IMR-90 (cell line): ENCODE results near the gene COL19A1. TPM values are rescaled to one million over a fixed set of nuclear protein-coding genes. Genes with fewer than 3 reads are reported as not detected.

Source experiments
- ATAC-seq: fragments of 200-7000 bp; cut with Tn5 transposase; 2 replicates; pipeline ENCODE4 v1.9.1; 2020; ENCODE audit warnings: low read depth, mild to moderate bottlenecking, moderate library complexity
- BruUV-seq: library from RNA; stranded (reverse); fragments of 400-500 nt; replicated peaks from 2 replicates; lab custom pipeline; 2021; lab: Mats Ljungman, UMichigan
- CTCF ChIA-PET: fragments of 300-600 bp; formaldehyde crosslinking; extraction: SDS; loops from one replicate; lab custom pipeline; 2021; ENCODE audit warnings: antibody characterized with exemption; lab: Yijun Ruan, JAX
- POLR2A ChIA-PET: fragments of 300-600 bp; sonication (Branson Sonifier 250); formaldehyde crosslinking; loops from one replicate; lab custom pipeline; 2022; ENCODE audit warnings: antibody characterized with exemption; ENCODE audit not compliant: unreplicated experiment; lab: Charles Lee
- DNase-seq: peaks from one replicate; pipeline ENCODE4 v3.0.0; 2013
- H2AFZ ChIP-seq: replicated peaks from 2 replicates; pipeline ENCODE3; 2013; ENCODE audit warnings: low read length, mild to moderate bottlenecking; ENCODE audit not compliant: poor library complexity
- H2AK5ac ChIP-seq: 2 replicates; pipeline ENCODE4 v1.6.1; 2013; ENCODE audit warnings: low read depth, low read length, inconsistent platforms
- H2AK9ac ChIP-seq: replicated peaks from 2 replicates; pipeline ENCODE3; 2013; ENCODE audit warnings: mild to moderate bottlenecking, low read depth, low read length, moderate library complexity; ENCODE audit not compliant: poor library complexity
- H2BK120ac ChIP-seq: 2 replicates; pipeline ENCODE4 v1.6.1; 2013; ENCODE audit warnings: low read depth, low read length, inconsistent platforms
- H2BK15ac ChIP-seq: 3 replicates; pipeline ENCODE4 v1.6.1; 2013; ENCODE audit warnings: low read depth, low read length, inconsistent platforms
- H2BK20ac ChIP-seq: 2 replicates; pipeline ENCODE4 v1.6.1; 2013; ENCODE audit warnings: low read depth, mild to moderate bottlenecking, inconsistent platforms, low read length, moderate library complexity
- H2BK5ac ChIP-seq: 2 replicates; pipeline ENCODE4 v1.6.1; 2013; ENCODE audit warnings: mild to moderate bottlenecking, low read depth, low read length, inconsistent platforms; ENCODE audit not compliant: poor library complexity, severe bottlenecking
- H3K14ac ChIP-seq: replicated peaks from 2 replicates; pipeline ENCODE4 v1.6.1; 2013; ENCODE audit warnings: low read depth, low read length, inconsistent platforms
- H3K18ac ChIP-seq: 2 replicates; pipeline ENCODE4 v1.6.1; 2013; ENCODE audit warnings: low read depth, low read length, control low read depth
- H3K23ac ChIP-seq: 2 replicates; pipeline ENCODE4 v1.6.1; 2013; ENCODE audit warnings: low read depth, low read length, inconsistent platforms
- H3K27ac ChIP-seq: 2 replicates; pipeline ENCODE4 v1.5.1; 2013; ENCODE audit warnings: mild to moderate bottlenecking, control low read depth, low read length; ENCODE audit not compliant: insufficient read depth
- H3K27me3 ChIP-seq: 2 replicates; pipeline ENCODE4 v1.6.1; 2013; ENCODE audit warnings: low read length; ENCODE audit not compliant: control insufficient read depth, insufficient read depth
- H3K36me3 ChIP-seq: 2 replicates; pipeline ENCODE4 v1.6.1; 2013; ENCODE audit warnings: low read length, mixed read lengths; ENCODE audit not compliant: control insufficient read depth, insufficient read depth
- H3K4ac ChIP-seq: 2 replicates; pipeline ENCODE4 v1.6.1; 2013; ENCODE audit warnings: low read depth, low read length, inconsistent platforms
- H3K4me1 ChIP-seq: 2 replicates; pipeline ENCODE4 v1.6.1; 2013; ENCODE audit warnings: low read length, mixed read lengths; ENCODE audit not compliant: control insufficient read depth, insufficient read depth
- H3K4me2 ChIP-seq: 2 replicates; pipeline ENCODE4 v1.6.1; 2013; ENCODE audit warnings: low read depth, mild to moderate bottlenecking, control low read depth, low read length, moderate library complexity
- H3K4me3 ChIP-seq: 2 replicates; pipeline ENCODE4 v1.5.1; 2013; ENCODE audit warnings: low read depth, mild to moderate bottlenecking, control low read depth, low read length, moderate library complexity; ENCODE audit not compliant: insufficient read depth
- H3K56ac ChIP-seq: 2 replicates; pipeline ENCODE4 v1.6.1; 2013; ENCODE audit warnings: low read length, inconsistent platforms; ENCODE audit not compliant: insufficient read depth; ENCODE audit errors: extremely low read depth
- H3K79me1 ChIP-seq, 2 experiments: 2 replicates each; pipeline ENCODE4 v1.6.1; 2013; ENCODE audit warnings: low read length in 2 of 2, inconsistent platforms in 1 of 2, low read depth in 1 of 2
- H3K9ac ChIP-seq: 2 replicates; pipeline ENCODE4 v1.6.1; 2013; ENCODE audit warnings: low read depth, low read length, control low read depth
- H3K9me1 ChIP-seq: 2 replicates; pipeline ENCODE4 v1.6.1; 2013; ENCODE audit warnings: low read length, inconsistent platforms; ENCODE audit not compliant: insufficient read depth
- H3K9me3 ChIP-seq: 2 replicates; pipeline ENCODE4 v1.6.1; 2013; ENCODE audit warnings: low read length; ENCODE audit not compliant: control insufficient read depth, insufficient read depth
- H4K20me1 ChIP-seq: 2 replicates; pipeline ENCODE4 v1.6.1; 2013; ENCODE audit warnings: low read length, inconsistent platforms; ENCODE audit not compliant: insufficient read depth
- H4K5ac ChIP-seq: 2 replicates; pipeline ENCODE4 v1.6.1; 2013; ENCODE audit warnings: mild to moderate bottlenecking, low read depth, low read length, control low read depth
- H4K8ac ChIP-seq, 2 experiments: 2 replicates each; pipeline ENCODE4 v1.6.1; 2013; ENCODE audit warnings: low read depth in 2 of 2, low read length in 2 of 2, control low read depth in 1 of 2, inconsistent platforms in 1 of 2
- H4K91ac ChIP-seq: 2 replicates; pipeline ENCODE4 v1.6.1; 2013; ENCODE audit warnings: low read depth, low read length, inconsistent platforms; ENCODE audit not compliant: insufficient read depth
- BHLHE40 ChIP-seq: fragments of 150-350 bp; IDR thresholded peaks from 2 replicates; pipeline ENCODE4 v1.6.1; 2016; ENCODE audit warnings: mild to moderate bottlenecking, low read depth, low read length
- CEBPB ChIP-seq: IDR thresholded peaks from 2 replicates; pipeline ENCODE4 v1.6.1; 2012; ENCODE audit warnings: low read depth, low read length, improper control_type of control experiment
- CHD1 ChIP-seq: IDR thresholded peaks from 2 replicates; pipeline ENCODE4 v1.6.1; 2012; ENCODE audit warnings: low read depth, low read length, improper control_type of control experiment
- CTCF ChIP-seq: conservative IDR thresholded peaks from 2 replicates; pipeline ENCODE4 v1.5.1; 2012; ENCODE audit warnings: mild to moderate bottlenecking, low read depth, low read length, improper control_type of control experiment
- ELK1 ChIP-seq: fragments of 150-350 bp; IDR thresholded peaks from 2 replicates; pipeline ENCODE4 v1.6.1; 2016; ENCODE audit warnings: low read depth, mild to moderate bottlenecking, low read length, moderate library complexity, borderline replicate concordance
- MAFK ChIP-seq: IDR thresholded peaks from 2 replicates; pipeline ENCODE4 v1.6.1; 2012; ENCODE audit warnings: low read depth, low read length, improper control_type of control experiment
- MAZ ChIP-seq: IDR thresholded peaks from 2 replicates; pipeline ENCODE4 v1.6.1; 2012; ENCODE audit warnings: low read depth, mild to moderate bottlenecking, low read length, improper control_type of control experiment, moderate library complexity, borderline replicate concordance
- MXI1 ChIP-seq: IDR thresholded peaks from 2 replicates; pipeline ENCODE4 v1.6.1; 2012; ENCODE audit warnings: low read depth, mild to moderate bottlenecking, low read length, moderate library complexity, borderline replicate concordance
- NFE2L2 ChIP-seq: fragments of 150-350 bp; IDR thresholded peaks from 2 replicates; pipeline ENCODE4 v1.6.1; 2016; ENCODE audit warnings: low read depth, mild to moderate bottlenecking, low read length
- POLR2A ChIP-seq: IDR thresholded peaks from 2 replicates; pipeline ENCODE4 v1.6.1; 2012; ENCODE audit warnings: mild to moderate bottlenecking, low read depth, low read length
- RAD21 ChIP-seq: IDR thresholded peaks from 2 replicates; pipeline ENCODE4 v1.6.1; 2012; ENCODE audit warnings: low read length, improper control_type of control experiment
- RCOR1 ChIP-seq: IDR thresholded peaks from 2 replicates; pipeline ENCODE4 v1.6.1; 2012; ENCODE audit warnings: mild to moderate bottlenecking, low read length, improper control_type of control experiment; ENCODE audit not compliant: insufficient replicate concordance
- RFX5 ChIP-seq: IDR thresholded peaks from 2 replicates; pipeline ENCODE4 v1.8.0; 2012; ENCODE audit warnings: low read depth, mild to moderate bottlenecking, low read length, moderate library complexity
- SMC3 ChIP-seq: fragments of 150-350 bp; IDR thresholded peaks from 2 replicates; pipeline ENCODE4 v1.6.1; 2016; ENCODE audit warnings: low read depth, mild to moderate bottlenecking, antibody characterized with exemption, low read length, moderate library complexity
- USF2 ChIP-seq: fragments of 150-350 bp; IDR thresholded peaks from 2 replicates; pipeline ENCODE4 v1.6.1; 2017; ENCODE audit warnings: mild to moderate bottlenecking, antibody characterized with exemption, low read length, low read depth
- WGBS, 2 experiments: methylation state at CpG; one replicate each; pipeline versions ENCODE4 v1.1.5 to v1.1.7; 2013; ENCODE audit warnings: missing lambda C conversion rate in 2 of 2; ENCODE audit not compliant: insufficient read length in 1 of 2; ENCODE audit errors: extremely low coverage in 2 of 2; 5-methylcytosine and 5-hydroxymethylcytosine counted together
- dilution Hi-C: fragments of 300-500 bp; cut with HindIII; formaldehyde crosslinking; loops from one replicate; pipeline ENCODE4 v1.14.3; 2018; ENCODE audit warnings: low sequenced_read_pairs; ENCODE audit not compliant: unreplicated experiment
- in situ Hi-C: fragments of 300-500 bp; cut with MboI; formaldehyde crosslinking; loops from 3 replicates; pipeline ENCODE4 v1.14.3; 2019; ENCODE audit warnings: low sequenced_read_pairs, inconsistent platforms, mixed read lengths
- intact Hi-C: fragments of 100-400 bp; cut with micrococcal nuclease; formaldehyde crosslinking; loops from 2 replicates; pipeline ENCODE4 v1.10.0; 2022
- polyA plus RNA-seq, 3 experiments: library from polyadenylated mRNA; depleted of rRNA; stranded (reverse); fragments of >200 nt; gene quantifications; 2 replicates each; pipeline ENCODE4 v1.2.3, GENCODE V29; 2012; ENCODE audit warnings: low replicate concordance in 1 of 3
- total RNA-seq: library from RNA; depleted of rRNA; stranded (reverse); fragments of >200 nt; gene quantifications from 2 replicates; pipeline ENCODE4 v1.2.3, GENCODE V29; 2012

Gene COL19A1
- total and polyA plus RNA-seq, 2 of the 4 experiments (the other 2 are of a cell fraction): under 0.01 TPM; not detected in 1

GRCh38 chr6:70183538-70183937, 317.2 kb downstream of the COL19A1 start:
- no CpG with 5 or more reads among the region's 3 CpGs for WGBS, 2 experiments
- H2AK5ac ChIP-seq: no peak overlapping the region

More at GRCh38 chr6:70183538-70183937, 317.2 kb downstream of the COL19A1 start:
- no peak for DNase-seq
- no peak overlapping the region for H3K9ac ChIP-seq
- no TSS peak for BruUV-seq
- no peak overlapping the region for H3K4ac ChIP-seq
- no peak overlapping the region for H2BK15ac ChIP-seq
- no peak overlapping the region for H3K4me2 ChIP-seq
- H2AFZ ChIP-seq: no peak overlapping the region
- H3K79me1 ChIP-seq: no peaks in the 10 kb centered on the region
- no peak overlapping the region for H3K14ac ChIP-seq
- no peak overlapping the region for H3K23ac ChIP-seq
- H4K20me1 ChIP-seq: no peaks in the 10 kb centered on the region
- H3K56ac ChIP-seq: no peak overlapping the region
- H4K8ac ChIP-seq: no peak overlapping the region
- no peak overlapping the region for H2AK9ac ChIP-seq
- no peak overlapping the region for H2BK120ac ChIP-seq
- dilution Hi-C loops (no loop called here), in situ Hi-C loops (no loop called here), intact Hi-C loops (no loop called here)
- no peak overlapping the region for H4K5ac ChIP-seq
- no peak for TF ChIP-seq MAZ
- TF ChIP-seq POLR2A: no peak
- TF ChIP-seq MAFK: no peak
- no peak for TF ChIP-seq CEBPB
- no peak for TF ChIP-seq MXI1
- no peak for TF ChIP-seq BHLHE40
- no peak for TF ChIP-seq CHD1
- TF ChIP-seq USF2: no peak
- no peak for TF ChIP-seq SMC3
- TF ChIP-seq ELK1: no peak
- TF ChIP-seq NFE2L2: no peak
- no peak for TF ChIP-seq RAD21
- no peak for TF ChIP-seq RFX5
- TF ChIP-seq CTCF: no peak
- TF ChIP-seq RCOR1: no peak
- no peak overlapping the region for H4K91ac ChIP-seq
- POLR2A ChIA-PET: no interaction called here
- no peaks in the 10 kb centered on the region for H3K9me3 ChIP-seq
- no peaks in the 10 kb centered on the region for H3K4me1 ChIP-seq
- H3K4me3 ChIP-seq: no peak overlapping the region
- no peak overlapping the region for H3K18ac ChIP-seq
- H2BK5ac ChIP-seq: no peak overlapping the region
- no peaks in the 10 kb centered on the region for H3K27me3 ChIP-seq
- no peak for ATAC-seq
- H2BK20ac ChIP-seq: no peak overlapping the region
- no peak overlapping the region for H3K27ac ChIP-seq
- CTCF ChIA-PET: interaction anchor here (0.9 kb wide), 1 partner anchor 12 kb away, joined by 3 read pairs; no protein-coding TSS in a partner anchor
- H3K9me1 ChIP-seq: no peaks in the 10 kb centered on the region
- H3K36me3 ChIP-seq: no peaks in the 10 kb centered on the region
